Bronchial epithelial cell (primary cell): ENCODE measurements around the gene ADCYAP1. TPM values are rescaled to one million over a fixed set of nuclear protein-coding genes. Genes with fewer than 3 reads are reported as not detected.
A peak's percentile ranks its signal among the peaks of the same experiment; 100 is the strongest.

Experiments used
- DNase-seq: peaks from one replicate; pipeline ENCODE4 v3.0.0-alpha.2; 2010; ENCODE audit warnings: low read depth
- FAIRE-seq: peaks from 2 replicates; lab custom pipeline; 2011; peaks lifted over from hg19 to GRCh38; lab: Jason Lieb, UNC
- H3K27me3 ChIP-seq: 2 replicates; pipeline ENCODE4 v1.5.1; 2011; ENCODE audit warnings: low read length; ENCODE audit not compliant: control insufficient read depth, insufficient read depth
- H3K36me3 ChIP-seq: 2 replicates; pipeline ENCODE4 v1.5.1; 2011; ENCODE audit warnings: low read length; ENCODE audit not compliant: control insufficient read depth, insufficient read depth
- H3K4me3 ChIP-seq: 2 replicates; pipeline ENCODE4 v1.5.1; 2011; ENCODE audit warnings: mild to moderate bottlenecking, low read depth, low read length, control low read depth
- CTCF ChIP-seq: IDR thresholded peaks from 2 replicates; pipeline ENCODE4 v1.5.1; 2011; ENCODE audit warnings: mild to moderate bottlenecking, moderate library complexity, low read length, control low read depth, inconsistent platforms; ENCODE audit not compliant: insufficient read depth, severe bottlenecking
- total RNA-seq: library from RNA; depleted of rRNA; stranded (reverse); fragments of >200 nt; gene quantifications from 2 replicates; pipeline ENCODE4 v1.2.1, GENCODE V29; 2014

The ADCYAP1 gene
- total RNA-seq, 1 donor from 2014 or later, result not detected

DNA sequence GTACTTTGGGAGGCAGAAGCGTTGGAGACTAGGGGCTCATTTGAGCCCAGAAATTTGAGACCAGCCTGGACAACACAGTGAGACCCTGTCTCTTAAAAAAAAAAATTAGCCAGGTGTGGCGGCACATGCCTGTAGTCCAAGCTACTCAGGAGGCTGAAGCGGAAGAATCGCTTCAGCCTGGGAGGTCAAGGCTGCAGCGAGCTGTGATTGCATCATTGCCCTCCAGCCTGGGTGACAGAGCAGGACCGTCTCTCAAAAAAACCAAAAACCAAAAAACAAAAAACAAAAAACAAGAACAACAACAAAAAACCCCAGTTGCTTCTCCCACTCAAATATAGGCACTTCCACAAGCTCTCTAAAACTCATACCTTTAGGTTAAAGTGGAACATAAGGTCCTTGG is 27.4 kb upstream of the ADCYAP1 start:
- H3K27me3 ChIP-seq, result no peaks in the 10 kb centered on the region
- no peak for DNase-seq
- FAIRE-seq, result no peak
- no peak for TF ChIP-seq CTCF
- H3K36me3 ChIP-seq, result no peaks in the 10 kb centered on the region
- H3K4me3 ChIP-seq, result no peak overlapping the region

DNA sequence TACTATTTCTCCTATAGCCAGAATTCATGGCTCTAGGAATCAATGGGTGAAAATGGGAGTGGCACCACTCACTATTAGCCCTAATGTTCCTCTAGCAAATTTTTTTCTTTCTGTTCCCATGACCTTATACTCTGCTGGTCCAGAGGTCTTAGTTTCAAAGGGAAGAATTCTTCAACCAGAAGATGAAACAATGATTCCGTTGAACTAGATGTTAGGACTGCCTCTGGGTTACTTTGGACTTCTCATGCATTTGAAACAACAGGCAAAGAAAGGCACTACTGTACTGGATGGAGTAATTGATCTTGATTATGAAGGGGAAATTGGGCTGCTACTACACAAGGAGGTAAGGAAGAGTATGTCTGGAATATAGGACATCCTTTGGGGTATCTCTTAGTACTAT is 18.6 kb upstream of the ADCYAP1 start:
- H3K36me3 ChIP-seq, result no peaks in the 10 kb centered on the region
- DNase-seq (no peak), FAIRE-seq (no peak)
- no peak overlapping the region for H3K4me3 ChIP-seq
- H3K27me3 ChIP-seq, result no peaks in the 10 kb centered on the region
- TF ChIP-seq CTCF, result no peak

DNA sequence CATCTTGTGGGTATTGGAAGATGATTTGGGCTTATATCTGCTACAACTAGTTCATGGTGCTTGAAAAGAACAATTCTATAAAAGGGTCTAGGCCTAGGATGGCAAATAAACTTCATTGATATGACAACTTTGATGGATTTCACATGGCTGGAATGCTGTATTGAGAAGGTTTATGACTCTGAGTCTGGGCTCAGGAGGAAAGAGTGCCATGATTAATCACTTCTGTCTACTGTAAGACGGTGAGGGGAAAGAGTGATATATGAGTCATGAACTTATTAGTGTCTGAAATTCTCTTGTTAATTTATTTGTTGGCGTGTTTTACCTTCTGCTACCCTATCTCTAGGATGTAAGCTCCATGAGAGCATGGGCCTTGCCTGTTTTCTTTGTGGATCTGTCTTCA is 17.0 kb upstream of the ADCYAP1 start:
- no peak for FAIRE-seq
- no peak for TF ChIP-seq CTCF
- H3K36me3 ChIP-seq, result no peaks in the 10 kb centered on the region

GRCh38 chr18:892316-892715 is 12.4 kb upstream of the ADCYAP1 start:
- FAIRE-seq (no peak), DNase-seq (no peak)
- Histone ChIP-seq H3K36me3 (no peaks in the 10 kb centered on the region), H3K4me3 (no peak overlapping the region), H3K27me3 (no peaks in the 10 kb centered on the region)
- TF ChIP-seq CTCF, result no peak

More for the DNA sequence above, 17.0 kb upstream of the ADCYAP1 start:
- H3K27me3 ChIP-seq, result no peaks in the 10 kb centered on the region
- H3K4me3 ChIP-seq, result no peak overlapping the region
- DNase-seq, result peak; percentile 18

DNA sequence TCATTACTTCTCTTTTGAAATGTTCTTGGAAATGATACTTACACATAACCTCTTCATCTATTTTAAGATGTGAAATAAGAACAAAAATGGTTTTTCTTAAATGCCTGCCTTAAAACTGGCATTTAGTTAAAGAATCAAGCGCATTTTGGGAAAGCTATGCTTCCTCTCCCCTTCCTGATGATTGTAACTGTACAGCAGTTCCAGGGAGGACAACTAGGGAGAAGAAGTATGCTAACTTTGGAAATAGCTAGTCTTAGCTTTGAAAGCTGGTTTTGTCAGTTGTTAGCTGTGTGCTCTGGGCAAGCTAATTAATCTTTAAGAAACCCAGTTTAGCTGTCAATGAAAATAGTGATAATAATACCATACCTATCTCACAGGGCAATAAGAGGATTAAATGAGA is 8.4 kb upstream of the ADCYAP1 start:
- no peaks in the 10 kb centered on the region for H3K27me3 ChIP-seq
- FAIRE-seq, result no peak

More for the DNA sequence above, 8.4 kb upstream of the ADCYAP1 start:
- Histone ChIP-seq H3K36me3 (no peaks in the 10 kb centered on the region), H3K4me3 (no peak overlapping the region)
- no peak for DNase-seq
- no peak for TF ChIP-seq CTCF
